Measurements from ENCODE around the gene UBE2QL1.

DNA sequence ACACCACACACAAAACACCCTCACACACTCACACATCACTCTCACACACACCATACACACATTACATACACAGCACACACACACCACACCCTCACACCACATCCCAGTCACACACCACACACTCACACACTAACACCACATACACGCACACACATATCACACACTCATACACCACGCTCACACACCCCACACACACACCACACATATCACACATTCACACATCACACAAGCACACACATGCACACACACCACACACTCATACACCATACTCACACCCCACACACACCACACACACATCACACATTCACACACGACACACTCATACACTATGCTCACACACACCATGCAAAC, 543 bp upstream of the UBE2QL1 start:
- TF ChIP-seq ZBTB20 (tag by site-specific recombination; IDR thresholded peaks at IDR 0.05), result 0 out of 2 replicates have a peak, but pooled peaks have one; percentile 25
- TF ChIP-seq REPIN1 (tag by site-specific recombination; IDR thresholded peaks at IDR 0.05; ENCODE audit: low read depth), result no peak
- TF ChIP-seq, protein P1, sequence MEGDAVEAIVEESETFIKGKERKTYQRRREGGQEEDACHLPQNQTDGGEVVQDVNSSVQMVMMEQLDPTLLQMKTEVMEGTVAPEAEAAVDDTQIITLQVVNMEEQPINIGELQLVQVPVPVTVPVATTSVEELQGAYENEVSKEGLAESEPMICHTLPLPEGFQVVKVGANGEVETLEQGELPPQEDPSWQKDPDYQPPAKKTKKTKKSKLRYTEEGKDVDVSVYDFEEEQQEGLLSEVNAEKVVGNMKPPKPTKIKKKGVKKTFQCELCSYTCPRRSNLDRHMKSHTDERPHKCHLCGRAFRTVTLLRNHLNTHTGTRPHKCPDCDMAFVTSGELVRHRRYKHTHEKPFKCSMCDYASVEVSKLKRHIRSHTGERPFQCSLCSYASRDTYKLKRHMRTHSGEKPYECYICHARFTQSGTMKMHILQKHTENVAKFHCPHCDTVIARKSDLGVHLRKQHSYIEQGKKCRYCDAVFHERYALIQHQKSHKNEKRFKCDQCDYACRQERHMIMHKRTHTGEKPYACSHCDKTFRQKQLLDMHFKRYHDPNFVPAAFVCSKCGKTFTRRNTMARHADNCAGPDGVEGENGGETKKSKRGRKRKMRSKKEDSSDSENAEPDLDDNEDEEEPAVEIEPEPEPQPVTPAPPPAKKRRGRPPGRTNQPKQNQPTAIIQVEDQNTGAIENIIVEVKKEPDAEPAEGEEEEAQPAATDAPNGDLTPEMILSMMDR (tag by site-specific recombination; IDR thresholded peaks at IDR 0.05), result no peak
- no peak for TF ChIP-seq ZNF791 (tag by site-specific recombination; IDR thresholded peaks at IDR 0.05)
- no peak for TF ChIP-seq ZNF747 (tag by site-specific recombination; IDR thresholded peaks at IDR 0.05)
- TF ChIP-seq ZNF501 (tag by site-specific recombination; IDR thresholded peaks at IDR 0.05), result no peak

Data from HEK293 (cell line).